Stimulated activated CD4-positive, alpha-beta T cell treated with anti-CD3 and anti-CD28 coated beads, Interleukin-4, amount 100 ng/mL, for 24 hours (primary cell): ENCODE results near the gene CASP2.
"Not testable (repeated sequence)": the region's sequence is repeated elsewhere in the genome, so short reads cannot be mapped to it uniquely, and the experiment has no call there.

ENCODE experiments used
- DNase-seq: peaks from one replicate; pipeline ENCODE4 v3.0.0-alpha.2; 2020

Gene CASP2

DNA sequence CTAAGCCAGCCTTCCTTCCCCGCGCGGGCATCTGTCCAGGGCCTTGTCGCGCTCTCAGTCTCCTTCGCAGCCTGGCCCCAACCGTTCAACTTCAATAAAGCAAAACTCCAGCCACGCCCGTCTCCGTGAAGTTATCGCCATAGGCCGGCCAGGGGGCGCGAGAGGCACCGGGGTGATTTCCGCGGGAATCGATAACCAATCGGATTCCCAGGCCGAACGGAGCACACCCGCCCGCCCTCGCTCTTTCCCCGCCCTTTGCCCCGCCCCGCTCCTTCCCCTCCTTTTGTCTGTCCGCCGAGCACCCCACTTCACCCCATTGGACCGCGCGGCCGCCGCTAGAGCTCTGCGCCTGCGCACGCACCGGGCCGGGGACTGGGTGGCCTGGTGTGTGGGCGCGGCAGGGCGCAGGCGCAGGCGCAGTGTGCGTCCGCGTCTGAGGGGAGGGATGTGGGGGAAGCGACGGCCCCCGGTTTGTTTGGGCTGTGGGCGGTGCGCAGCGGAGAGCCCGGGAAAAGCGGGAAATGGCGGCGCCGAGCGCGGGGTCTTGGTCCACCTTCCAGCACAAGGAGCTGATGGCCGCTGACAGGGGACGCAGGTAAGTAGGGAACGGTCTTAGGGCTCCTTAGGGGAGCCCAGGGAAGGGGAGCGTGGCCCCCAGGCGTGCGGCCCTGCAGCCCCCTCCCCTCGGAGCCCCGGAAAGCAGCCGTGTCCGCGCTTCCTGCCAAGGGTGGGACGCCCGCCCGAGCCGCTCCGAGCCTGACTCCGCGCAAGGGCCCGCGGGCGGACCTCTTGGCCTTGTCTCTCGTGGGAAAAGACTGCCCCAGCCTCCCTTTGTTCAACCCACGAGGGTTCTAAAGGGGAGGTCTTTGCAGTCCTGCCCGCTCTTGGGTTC is at the start of gene CASP2:
Gene CASP2 (plus strand): TSS at position 417 of the 892 bp plus-strand sequence. CDS start 105 bp downstream, at position 522.
- peak; percentile 98 for DNase-seq

DNA sequence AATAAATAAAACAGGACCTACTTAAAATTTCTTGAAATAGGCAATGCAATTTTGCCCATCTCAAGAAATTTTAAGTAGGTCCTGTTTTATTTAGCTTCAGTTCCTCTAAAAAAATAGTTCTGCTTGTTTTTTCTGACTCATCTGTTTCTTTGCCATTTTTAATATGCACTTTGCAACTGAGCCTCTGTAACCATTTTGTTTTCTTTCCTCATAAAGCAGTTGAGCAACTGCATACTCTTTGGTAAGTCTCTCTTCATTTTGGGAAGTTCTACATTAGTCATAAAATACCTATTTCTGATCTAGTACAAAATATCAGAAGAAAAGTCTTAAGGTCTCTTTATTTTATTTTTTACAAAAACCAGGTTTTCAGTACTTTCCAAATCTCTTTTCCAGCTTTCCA is 48.3 kb upstream of the CASP2 start:
- DNase-seq, result no peak

DNA sequence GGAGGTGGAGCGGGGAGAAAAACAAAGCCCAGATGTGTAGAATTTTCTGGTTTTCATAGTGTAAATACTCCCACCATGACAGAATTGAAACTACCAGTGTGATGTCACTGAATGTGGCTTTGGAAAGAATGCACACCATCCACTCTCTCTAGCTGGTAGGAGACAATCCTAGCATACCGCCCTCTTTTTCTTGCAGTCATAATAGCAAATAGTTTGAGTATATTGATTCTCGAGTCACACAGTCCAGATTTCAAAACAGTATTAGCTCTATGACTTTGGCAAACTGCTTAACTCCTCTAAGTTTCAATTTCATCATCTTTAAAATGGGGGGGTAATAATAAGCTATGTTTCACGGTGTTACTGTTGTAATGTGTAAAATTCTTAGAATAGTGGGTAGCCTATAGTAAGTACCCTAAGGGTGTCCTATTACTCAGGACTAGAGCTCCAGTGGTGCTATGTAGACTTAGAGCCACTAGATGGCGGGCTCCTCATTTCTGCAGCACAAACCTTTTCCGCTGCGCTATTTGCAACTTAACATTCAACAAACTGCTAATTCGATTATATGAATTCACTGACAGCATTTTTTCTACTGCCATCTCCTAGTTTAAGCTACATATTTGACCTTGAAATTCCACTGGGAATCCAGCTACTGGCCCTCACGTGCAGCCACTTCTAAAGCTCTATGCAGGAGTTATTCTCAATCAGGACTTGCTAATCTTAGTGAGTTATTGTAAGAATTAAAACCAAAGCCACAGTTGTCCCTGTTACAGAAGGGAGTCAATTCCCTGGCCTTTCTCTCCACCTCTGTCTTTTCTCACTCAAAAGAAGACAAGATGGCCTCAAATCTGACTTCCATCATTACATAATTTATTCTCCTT is 47.6 kb upstream of the CASP2 start:
- peak; percentile 75 for DNase-seq

DNA sequence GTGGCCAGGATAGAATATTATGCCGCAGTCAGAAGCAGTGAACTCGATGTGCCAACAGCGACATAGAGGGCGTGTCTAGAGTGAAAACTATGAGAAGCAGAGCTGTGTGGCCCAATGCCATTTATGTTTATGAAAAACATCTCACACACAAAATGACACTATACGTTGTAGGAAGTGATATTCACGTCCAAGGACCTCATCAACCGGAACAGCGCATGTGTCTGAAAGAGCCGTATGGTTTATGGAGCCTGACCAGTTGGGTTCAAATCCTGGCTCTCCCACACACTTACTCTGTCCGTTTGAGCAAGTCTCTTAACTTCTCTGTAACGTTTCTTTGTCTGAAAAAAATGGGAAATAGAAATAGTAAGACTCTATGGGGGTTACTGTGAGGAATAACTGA is 45.8 kb upstream of the CASP2 start:
- no peak for DNase-seq

DNA sequence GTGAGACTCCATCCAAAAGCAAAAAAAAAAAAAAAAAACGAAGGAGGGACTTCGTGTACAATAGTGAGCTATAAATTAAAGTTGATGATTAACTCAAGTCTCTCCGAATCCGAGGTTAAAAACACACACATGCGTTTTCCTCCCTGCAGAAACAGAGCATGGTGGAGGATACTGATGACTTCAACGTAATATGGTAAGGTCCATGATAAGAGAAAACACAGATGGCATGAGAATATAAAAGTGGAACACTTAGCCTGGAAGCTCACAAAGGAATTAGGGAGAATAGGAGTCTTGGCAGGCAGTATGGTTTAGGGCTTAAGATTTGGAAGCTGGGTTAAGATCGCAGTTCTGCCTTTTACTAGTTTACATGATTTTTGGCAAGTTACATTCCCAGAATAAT is 45.0 kb upstream of the CASP2 start:
- DNase-seq, result no peak

DNA sequence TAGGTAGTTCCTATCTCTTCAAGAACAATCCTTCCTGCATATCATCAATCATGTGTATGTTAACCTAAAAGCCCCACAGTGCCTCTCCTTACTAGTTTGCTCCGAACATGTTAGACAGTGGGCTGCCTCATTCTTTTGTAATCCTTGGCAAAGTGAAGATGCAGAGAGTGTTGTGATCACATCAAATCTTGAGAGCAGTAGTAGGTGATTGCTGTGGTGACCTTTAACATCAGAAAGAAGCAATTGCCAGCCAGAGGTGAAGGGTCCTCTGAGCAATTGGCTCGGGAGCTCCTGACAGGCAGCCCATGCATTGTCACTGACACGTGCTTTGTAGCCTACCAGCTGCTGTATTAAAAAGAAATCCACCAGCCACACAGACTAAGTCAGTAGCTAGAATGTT is 44.5 kb upstream of the CASP2 start:
- no peak for DNase-seq

DNA sequence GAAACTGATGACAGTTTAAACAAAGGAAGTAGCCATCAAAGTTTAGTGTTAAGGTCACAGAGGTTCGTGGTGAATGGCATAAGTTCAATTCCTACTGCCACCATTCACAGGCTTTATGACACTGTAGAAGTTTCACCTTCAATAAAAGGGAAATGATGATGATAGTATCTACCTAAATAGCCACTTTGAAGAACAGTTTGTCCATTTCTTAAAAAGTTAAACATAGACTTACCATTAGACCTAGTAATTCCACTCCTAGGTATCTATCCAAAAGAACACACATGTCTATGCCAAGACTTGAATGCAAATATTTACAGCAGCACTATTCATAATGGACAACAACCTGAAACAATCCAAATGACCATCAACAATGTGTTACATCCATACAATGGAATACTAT is 43.8 kb upstream of the CASP2 start:
- DNase-seq, result no peak

DNA sequence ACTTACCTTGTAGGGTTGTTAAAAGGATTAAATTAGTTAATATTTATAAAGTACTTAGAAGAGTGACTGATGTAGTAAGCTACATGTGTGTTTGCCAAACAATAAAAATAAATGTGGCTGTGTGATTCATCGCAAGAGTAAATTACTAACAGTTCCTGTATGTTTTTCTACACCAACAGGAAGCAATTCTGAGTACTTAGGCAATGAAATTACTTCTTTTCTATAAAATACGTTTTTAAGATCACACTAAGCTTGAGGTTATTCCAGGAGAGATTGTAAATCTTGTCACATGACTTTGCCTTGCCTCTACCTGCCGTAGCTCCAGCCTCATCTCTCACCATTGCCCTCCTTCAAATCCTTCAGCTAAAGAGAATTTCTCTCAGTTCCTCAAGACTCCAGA is 43.0 kb upstream of the CASP2 start:
- DNase-seq, result no peak

DNA sequence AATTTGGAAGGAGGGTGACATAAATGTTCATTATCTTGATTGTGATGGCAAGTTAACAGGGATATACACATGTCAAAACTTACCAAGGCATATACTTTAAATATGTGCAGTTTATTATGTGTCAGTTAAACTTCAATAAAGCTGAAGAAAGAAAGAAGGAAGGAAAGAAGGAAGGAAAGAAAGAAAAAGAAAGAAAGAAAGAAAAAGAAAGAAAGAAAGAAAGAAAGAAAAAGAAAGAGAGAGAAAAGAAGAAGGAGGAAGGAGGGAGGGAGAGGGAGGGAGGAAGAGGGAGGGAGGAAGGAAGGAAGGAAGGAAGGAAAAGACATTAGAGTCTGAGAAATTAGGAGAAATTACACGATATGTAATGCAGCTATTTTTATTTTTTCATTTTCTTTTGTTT is 40.8 kb upstream of the CASP2 start:
- no peak for DNase-seq

DNA sequence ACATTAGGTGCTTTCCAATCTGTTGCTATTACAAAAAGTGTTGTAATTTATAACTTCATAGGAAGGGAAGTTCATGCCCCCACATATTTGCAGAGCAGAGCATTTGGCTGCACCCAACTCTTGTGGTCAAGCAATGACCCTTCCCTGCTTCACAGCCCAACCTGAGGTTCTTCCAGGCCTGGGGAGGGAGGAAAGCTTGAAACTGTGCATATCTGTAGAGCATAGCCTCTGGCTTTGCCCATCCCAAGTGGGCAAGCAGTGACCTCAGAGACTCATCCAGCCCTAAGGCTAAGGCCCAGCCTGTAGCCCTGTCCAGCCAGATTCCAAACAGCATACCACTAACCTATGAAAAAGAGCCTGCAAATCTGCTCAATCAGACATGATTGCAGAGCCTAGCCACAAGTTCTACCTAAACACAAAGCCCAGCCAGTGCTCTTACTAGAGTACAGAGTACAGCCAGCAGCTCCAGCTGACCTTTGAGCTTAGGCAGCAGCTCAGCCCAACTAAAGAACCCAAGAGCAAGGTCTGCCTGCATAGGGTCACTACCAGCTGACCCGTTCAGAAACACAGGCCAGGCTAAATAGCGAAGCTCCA is 39.3 kb upstream of the CASP2 start:
- DNase-seq, result no peak

DNA sequence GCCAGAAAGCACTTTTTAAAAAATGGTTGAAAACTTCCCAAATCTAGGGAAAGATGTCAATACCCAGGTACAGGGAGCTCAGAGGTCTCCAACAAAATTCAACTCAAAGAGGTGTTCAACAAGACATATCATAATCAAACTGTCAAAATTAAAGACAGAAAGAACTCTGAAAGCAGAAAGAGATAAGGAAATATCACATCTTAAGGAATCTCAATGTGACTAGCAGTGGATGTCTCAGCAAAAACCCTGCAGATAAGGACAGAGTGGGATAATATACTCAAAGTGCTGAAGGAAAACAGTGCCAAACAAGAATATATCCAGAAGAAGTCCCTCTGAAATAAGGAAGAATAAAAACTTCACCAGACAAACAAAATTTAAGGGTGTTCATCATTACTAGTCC is 38.0 kb upstream of the CASP2 start:
- no peak for DNase-seq

DNA sequence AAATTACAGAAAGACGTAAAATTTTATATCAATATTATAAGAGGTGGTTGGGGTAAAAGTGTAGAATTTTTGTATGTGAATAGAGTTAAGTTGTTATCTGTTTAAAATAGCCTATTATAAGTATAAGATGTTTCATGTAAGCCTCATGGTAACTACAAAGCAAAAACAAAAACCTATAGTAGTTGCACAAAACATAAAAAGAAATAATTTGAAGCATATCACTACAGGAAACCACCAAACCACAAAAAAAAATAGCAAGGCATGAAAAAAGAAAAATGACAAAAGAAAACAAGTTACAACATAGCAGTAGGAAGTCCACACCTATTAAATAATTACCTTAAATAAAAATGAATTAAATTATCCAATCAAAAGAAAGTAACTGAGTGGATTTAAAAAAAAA is 37.3 kb upstream of the CASP2 start:
- no peak for DNase-seq

DNA sequence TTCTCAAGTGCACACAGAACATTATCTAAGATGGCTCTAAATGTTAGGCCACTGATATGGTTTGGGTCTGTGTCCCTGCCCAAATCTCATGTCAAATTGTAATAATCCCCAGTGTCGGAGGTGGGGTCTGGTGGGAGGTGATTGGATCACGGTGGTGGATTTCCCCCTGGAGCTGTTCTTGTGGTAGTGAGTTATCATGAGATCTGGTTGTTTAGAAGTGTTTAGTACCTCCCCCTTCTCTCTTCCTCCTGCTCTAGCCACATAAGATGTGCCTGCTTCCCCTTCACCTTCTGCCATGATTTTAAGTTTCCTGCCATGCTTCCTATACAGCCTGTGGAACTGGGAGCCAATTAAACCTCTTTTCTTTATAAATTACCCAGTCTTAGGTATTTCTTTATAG is 36.1 kb upstream of the CASP2 start:
- no peak for DNase-seq

DNA sequence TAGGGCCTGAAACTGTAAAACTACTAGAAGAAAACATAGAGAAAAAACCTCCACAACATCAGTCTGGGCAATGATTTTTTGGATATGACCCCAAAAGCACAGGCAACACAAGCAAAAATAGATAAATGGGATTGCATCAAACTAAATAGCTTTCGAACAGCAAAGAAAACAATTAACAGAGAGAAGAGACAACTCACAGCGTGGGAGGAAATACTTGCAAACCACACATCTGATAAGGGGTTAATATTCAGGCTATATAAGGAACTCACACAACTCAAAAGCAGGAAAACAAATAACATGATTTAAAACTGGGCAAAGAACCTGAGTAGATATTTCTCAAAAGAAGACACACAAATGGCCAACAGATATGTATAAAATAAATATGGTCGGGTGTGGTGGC is 32.6 kb upstream of the CASP2 start:
- no peak for DNase-seq

DNA sequence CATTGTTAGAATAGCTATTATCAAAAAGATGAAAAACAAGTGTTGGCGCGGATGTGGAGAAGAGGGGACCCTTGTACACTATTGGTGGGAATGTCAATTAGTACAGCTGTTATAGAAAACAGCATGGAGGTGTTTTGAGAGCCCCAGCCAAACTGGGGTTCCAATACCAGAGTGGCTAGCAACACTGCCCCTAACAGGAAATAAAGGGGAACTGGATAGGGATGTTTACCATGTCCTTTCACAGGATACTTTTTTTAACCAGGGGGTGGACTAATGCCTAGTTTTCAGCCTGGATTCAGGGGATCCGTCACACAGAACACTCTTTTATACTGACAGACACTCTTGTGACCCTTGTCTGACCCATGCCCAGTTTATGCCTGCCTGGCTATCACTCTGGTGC is 31.8 kb upstream of the CASP2 start:
- DNase-seq, result no peak

DNA sequence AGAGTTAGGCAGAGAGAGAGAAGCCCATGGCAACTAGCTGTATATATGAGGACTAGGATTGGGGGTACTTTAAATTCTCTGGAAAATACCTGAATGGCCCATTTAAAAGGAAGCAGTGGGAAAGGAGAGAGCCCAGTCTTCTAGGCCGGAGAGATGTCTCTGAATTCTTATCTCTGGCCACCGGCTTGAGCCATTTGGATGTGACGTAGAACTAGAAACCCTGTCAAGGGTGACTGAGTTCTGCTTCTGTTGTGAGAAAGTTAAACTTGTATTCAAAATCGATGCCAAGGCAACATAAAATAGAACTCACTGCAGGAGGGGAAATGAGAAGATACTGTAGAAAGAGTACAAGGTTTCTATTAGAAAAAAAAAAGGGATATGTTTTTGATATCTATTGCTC is 31.2 kb upstream of the CASP2 start:
- DNase-seq, result no peak

DNA sequence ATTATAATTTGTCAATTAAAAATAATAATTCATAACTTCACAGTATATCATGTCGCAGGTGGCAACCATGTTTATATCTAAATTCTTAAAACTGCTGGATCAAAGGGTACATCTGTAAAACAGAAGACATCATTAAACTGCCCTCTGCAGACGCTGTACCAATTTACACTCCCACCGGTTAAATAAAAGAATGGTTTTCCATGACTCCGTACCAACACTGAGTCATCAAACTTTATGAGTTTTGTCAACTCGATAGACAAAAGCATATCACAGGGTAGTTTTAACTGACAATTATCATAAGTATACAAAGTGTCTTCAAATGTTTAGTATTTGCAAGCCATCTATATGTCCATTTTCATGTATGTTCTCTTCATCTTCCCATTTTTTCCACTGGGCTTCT is 30.6 kb upstream of the CASP2 start:
- no peak for DNase-seq

DNA sequence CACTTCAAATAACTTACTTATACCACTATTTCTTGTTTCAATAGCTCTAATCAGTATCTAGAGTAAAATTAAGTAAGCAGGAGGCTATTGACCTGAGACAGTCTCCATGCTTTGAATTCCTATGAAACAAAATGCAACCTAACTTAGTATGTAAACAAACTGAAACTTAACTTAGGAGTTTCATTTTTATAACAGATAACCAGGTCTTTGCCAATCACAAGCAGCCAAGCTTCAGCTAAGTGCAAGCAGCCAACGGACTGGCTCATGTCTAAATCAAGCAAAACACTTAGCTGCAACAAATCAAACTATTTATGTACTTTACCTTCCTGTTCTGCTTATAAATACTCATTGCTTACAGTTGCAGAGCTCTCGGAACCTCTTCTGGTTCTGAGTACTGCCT is 29.3 kb upstream of the CASP2 start:
- DNase-seq, result no peak

DNA sequence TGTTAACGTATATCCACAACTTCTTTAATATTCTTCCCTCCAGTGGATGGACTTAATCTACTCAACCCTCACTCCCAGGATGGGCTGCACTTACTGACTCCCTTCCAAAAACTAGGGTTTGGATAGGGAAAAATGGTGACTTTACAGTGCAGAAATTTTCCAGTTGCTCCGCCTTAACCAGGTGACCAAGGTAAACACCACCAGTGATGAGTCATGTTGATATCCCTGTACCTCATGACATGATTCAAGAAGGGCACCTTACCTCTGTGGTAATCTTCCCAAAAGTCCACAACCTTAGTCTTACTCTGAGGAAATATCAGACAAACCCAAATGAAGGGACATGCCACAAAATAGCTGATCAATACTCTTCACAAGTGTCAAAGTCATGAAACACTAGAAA is 28.4 kb upstream of the CASP2 start:
- DNase-seq, result no peak

DNA sequence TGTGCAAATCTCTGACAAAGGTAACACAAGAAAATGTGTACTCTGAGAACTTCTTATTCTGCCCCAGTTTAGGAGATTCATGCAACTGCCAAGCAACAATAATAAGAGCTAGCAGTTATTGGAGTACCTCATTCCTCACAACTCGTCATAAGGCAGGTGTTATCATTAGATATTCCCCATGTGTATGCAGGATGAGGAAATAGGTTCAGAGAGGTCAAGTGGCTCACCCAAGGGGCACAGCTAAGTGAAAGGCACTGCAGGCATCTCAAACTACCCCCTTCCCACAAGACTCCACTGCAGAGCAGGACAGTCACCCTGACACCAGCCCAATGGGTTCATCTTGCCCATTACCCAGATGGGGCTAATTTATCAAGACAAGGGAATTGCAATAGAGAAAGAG is 26.2 kb upstream of the CASP2 start:
- DNase-seq, result no peak

DNA sequence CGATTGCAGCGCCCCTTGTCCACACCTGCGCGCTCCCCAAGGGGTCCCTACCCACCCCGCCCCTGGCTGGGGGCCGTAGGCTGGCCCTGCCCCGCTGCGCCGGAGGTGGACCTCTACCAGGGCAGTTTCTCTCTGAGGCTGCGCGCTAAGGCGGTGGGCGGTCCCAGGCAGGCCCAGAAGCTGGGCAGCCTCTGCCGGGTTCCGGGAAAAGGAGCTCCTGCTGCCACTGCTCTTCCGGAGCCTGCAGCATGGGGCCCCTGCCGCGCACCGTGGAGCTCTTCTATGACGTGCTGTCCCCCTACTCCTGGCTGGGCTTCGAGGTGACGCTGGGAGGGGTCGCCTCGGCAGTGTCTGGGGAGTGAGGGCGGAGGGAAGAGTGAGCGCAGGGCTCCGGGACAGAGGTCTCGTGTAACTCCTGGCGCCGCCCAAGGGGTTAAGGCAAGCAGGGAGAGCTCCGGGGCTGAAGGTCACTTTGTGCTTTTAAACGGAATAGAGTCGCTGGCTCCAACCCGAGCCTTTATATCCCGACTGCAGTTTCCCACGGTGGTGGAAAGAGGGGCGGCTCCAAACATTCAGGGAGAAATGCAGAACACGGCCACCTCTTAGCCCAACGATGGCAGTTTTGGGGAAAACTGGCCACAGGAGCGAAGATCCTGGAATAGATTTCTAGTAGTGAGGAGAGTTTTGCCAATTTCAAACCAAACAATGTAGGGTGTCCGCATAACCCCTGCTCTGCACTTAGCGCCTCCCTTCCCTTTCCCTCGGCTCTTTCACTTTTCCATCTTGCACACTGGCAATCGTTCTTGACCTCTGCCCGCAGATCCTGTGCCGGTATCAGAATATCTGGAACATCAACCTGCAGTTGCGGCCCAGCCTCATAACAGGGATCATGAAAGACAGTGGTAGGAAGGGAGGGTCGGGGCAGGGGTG is 24.6 kb upstream of the CASP2 start, which contains the start of gene GSTK1:
Gene GSTK1 (plus strand): TSS at position 176 of the 930 bp plus-strand sequence. CDS start 73 bp downstream, at position 249.
- DNase-seq, result peak; percentile 86

DNA sequence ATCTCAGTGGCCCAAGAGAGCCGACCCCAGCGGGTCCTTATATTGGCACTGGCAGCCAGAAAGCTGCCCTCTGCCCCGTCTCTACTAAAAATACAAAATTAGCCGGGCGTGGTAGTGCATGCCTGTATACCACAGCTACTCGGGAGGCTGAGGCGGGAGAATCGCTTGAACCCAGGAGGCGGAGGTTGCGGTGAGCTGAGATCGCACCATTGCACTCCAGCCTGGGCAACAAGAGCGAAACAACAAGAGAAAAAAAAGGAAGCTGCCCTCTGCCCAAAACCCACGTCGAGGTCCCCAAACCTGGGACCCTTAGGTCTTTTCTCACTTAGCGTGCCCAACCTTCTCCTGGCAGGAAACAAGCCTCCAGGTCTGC is 24.0 kb upstream of the CASP2 start:
- not testable (repeated sequence) for DNase-seq
